ENCODE results near the gene GABRG1. TPM values are rescaled to one million over a fixed set of nuclear protein-coding genes. Genes with fewer than 3 reads are reported as not detected.
A peak's percentile ranks its signal among the peaks of the same experiment; 100 is the strongest.

Gene GABRG1
- total and polyA plus RNA-seq, 2 donors from 2014 or later = 0.04 TPM; not detected in 1

- Histone ChIP-seq H3K36me3 (ENCODE audit: control insufficient read depth in 2 of 3, insufficient read depth in 3 of 3, low read length in 3 of 3) (no peaks in the 10 kb centered on the region), H3K9me3 (ENCODE audit: control insufficient read depth in 2 of 3, insufficient read depth in 1 of 3, low read length in 3 of 3) (no peaks in the 10 kb centered on the region), H3K27me3 (ENCODE audit: control insufficient read depth, insufficient read depth, low read length) (no peaks in the 10 kb centered on the region), H3K4me3 (ENCODE audit: low read length in 3 of 3) (no peak overlapping the region), H3K9ac (ENCODE audit: low read length in 3 of 3) (no peak overlapping the region), H3K27ac (ENCODE audit: low read depth in 2 of 2, low read length in 2 of 2) (no peak overlapping the region), H3K4me1 (ENCODE audit: control insufficient read depth in 2 of 3, insufficient read depth in 2 of 3, low read depth in 1 of 3, low read length in 3 of 3) (no peaks in the 10 kb centered on the region)
- no peak for TF ChIP-seq CTCF (IDR thresholded peaks at IDR 0.05; ENCODE audit: borderline replicate concordance, extremely low read depth, insufficient read depth)
- intact Hi-C loops (cut with DNase I) = no loop called here
- peak in 4 of 5 donors; percentile 55 to 74 (median 70) for DNase-seq
- FAIRE-seq = no peak
Observed at GRCh38 chr4:46124773-46125413, 1.0 kb upstream of the GABRG1 start.

- DNase-seq (no peak), FAIRE-seq (no peak)
- no peak for TF ChIP-seq CTCF (IDR thresholded peaks at IDR 0.05; ENCODE audit: borderline replicate concordance, extremely low read depth, insufficient read depth)
- Histone ChIP-seq H3K9me3 (ENCODE audit: control insufficient read depth in 2 of 3, insufficient read depth in 1 of 3, low read length in 3 of 3) (no peaks in the 10 kb centered on the region), H3K36me3 (ENCODE audit: control insufficient read depth in 2 of 3, insufficient read depth in 3 of 3, low read length in 3 of 3) (no peaks in the 10 kb centered on the region), H3K4me3 (ENCODE audit: low read length in 3 of 3) (no peak overlapping the region), H3K4me1 (ENCODE audit: control insufficient read depth in 2 of 3, insufficient read depth in 2 of 3, low read depth in 1 of 3, low read length in 3 of 3) (no peaks in the 10 kb centered on the region), H3K27ac (ENCODE audit: low read depth in 2 of 2, low read length in 2 of 2) (no peak overlapping the region), H3K27me3 (ENCODE audit: control insufficient read depth, insufficient read depth, low read length) (no peaks in the 10 kb centered on the region), H3K9ac (ENCODE audit: low read length in 3 of 3) (no peak overlapping the region)
- intact Hi-C loops (cut with DNase I) = no loop called here
Observed at GRCh38 chr4:46081674-46082073, 42.2 kb downstream of the GABRG1 start.

GRCh38 chr4:46081248-46081647 lies 42.6 kb downstream of the GABRG1 start:
- TF ChIP-seq CTCF (IDR thresholded peaks at IDR 0.05; ENCODE audit: borderline replicate concordance, extremely low read depth, insufficient read depth) = no peak
- Histone ChIP-seq H3K4me1 (ENCODE audit: control insufficient read depth in 2 of 3, insufficient read depth in 2 of 3, low read depth in 1 of 3, low read length in 3 of 3) (no peaks in the 10 kb centered on the region), H3K9me3 (ENCODE audit: control insufficient read depth in 2 of 3, insufficient read depth in 1 of 3, low read length in 3 of 3) (no peaks in the 10 kb centered on the region), H3K27ac (ENCODE audit: low read depth in 2 of 2, low read length in 2 of 2) (no peak overlapping the region), H3K27me3 (ENCODE audit: control insufficient read depth, insufficient read depth, low read length) (no peaks in the 10 kb centered on the region), H3K36me3 (ENCODE audit: control insufficient read depth in 2 of 3, insufficient read depth in 3 of 3, low read length in 3 of 3) (no peaks in the 10 kb centered on the region), H3K9ac (ENCODE audit: low read length in 3 of 3) (no peak overlapping the region), H3K4me3 (ENCODE audit: low read length in 3 of 3) (no peak overlapping the region)
- DNase-seq = no peak
- no peak for FAIRE-seq
- intact Hi-C loops (cut with DNase I) = no loop called here

GRCh38 chr4:46073778-46074177 lies 50.1 kb downstream of the GABRG1 start:
- no peak overlapping the region for H3K9ac ChIP-seq (ENCODE audit: low read length in 3 of 3)
- H3K36me3 ChIP-seq (ENCODE audit: control insufficient read depth in 2 of 3, insufficient read depth in 3 of 3, low read length in 3 of 3) = no peaks in the 10 kb centered on the region
- H3K27ac ChIP-seq (ENCODE audit: low read depth in 2 of 2, low read length in 2 of 2) = no peak overlapping the region
- no peaks in the 10 kb centered on the region for H3K4me1 ChIP-seq (ENCODE audit: control insufficient read depth in 2 of 3, insufficient read depth in 2 of 3, low read depth in 1 of 3, low read length in 3 of 3)
- no peak for FAIRE-seq
- H3K4me3 ChIP-seq (ENCODE audit: low read length in 3 of 3) = no peak overlapping the region
- H3K27me3 ChIP-seq (ENCODE audit: control insufficient read depth, insufficient read depth, low read length) = no peaks in the 10 kb centered on the region
- intact Hi-C loops (cut with DNase I) = no loop called here
- H3K9me3 ChIP-seq (ENCODE audit: control insufficient read depth in 2 of 3, insufficient read depth in 1 of 3, low read length in 3 of 3) = no peaks in the 10 kb centered on the region
- DNase-seq = no peak
- TF ChIP-seq CTCF (IDR thresholded peaks at IDR 0.05; ENCODE audit: borderline replicate concordance, extremely low read depth, insufficient read depth) = no peak
